Tibial nerve (tissue), 4 donors: Measurements from ENCODE around the gene GPR62.

Source experiments
- CTCF ChIP-seq, 5 experiments: fragments of 200-600 bp in 3 of 5; fragments of 450-650 bp in 2 of 5; sonication (generic) in 3 of 5; IDR thresholded peaks; one replicate each; pipeline ENCODE4 v1.5.1; 2016 to 2019; ENCODE audit warnings: antibody characterized with exemption in 5 of 5, mild to moderate bottlenecking in 3 of 5, moderate library complexity in 2 of 5
- EP300 ChIP-seq, 2 donors: sonication (generic); formaldehyde crosslinking; IDR thresholded peaks; one replicate each; pipeline ENCODE4 v1.6.1; 2017; ENCODE audit warnings: antibody characterized with exemption in 2 of 2, mild to moderate bottlenecking in 1 of 2

DNA sequence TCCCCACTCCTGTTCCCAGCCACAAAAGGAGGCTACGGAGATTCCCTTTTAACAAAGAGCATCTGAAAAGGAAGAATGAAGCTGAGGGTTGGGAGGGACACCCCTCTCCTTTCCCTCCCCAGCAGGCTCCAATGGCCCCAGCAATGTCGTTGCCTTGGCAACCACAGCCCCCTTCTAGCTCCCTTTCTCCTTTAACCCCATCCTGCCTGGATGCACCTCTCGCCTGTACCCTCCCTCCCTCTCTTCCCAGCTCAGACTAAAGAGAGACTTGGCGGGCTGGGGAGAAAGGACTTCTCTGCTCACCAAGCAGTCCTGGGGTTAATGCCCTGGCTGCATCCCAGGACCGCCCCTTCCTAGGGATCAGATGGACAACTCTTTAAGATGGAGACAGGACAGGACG lies 47.6 kb downstream of the GPR62 start:
- TF ChIP-seq CTCF (IDR thresholded peaks at IDR 0.05) (no peak), EP300 (IDR thresholded peaks at IDR 0.05) (no peak)
